IMR-90 (cell line): ENCODE data around the gene CLDN14.

Experiments
- CEBPB ChIP-seq: IDR thresholded peaks from 2 replicates; pipeline ENCODE4 v1.6.1; 2012; ENCODE audit warnings: low read depth, low read length, improper control_type of control experiment
- CTCF ChIP-seq: conservative IDR thresholded peaks from 2 replicates; pipeline ENCODE4 v1.5.1; 2012; ENCODE audit warnings: mild to moderate bottlenecking, low read depth, low read length, improper control_type of control experiment
- MXI1 ChIP-seq: IDR thresholded peaks from 2 replicates; pipeline ENCODE4 v1.6.1; 2012; ENCODE audit warnings: low read depth, mild to moderate bottlenecking, low read length, moderate library complexity, borderline replicate concordance
- RAD21 ChIP-seq: IDR thresholded peaks from 2 replicates; pipeline ENCODE4 v1.6.1; 2012; ENCODE audit warnings: low read length, improper control_type of control experiment
- RFX5 ChIP-seq: IDR thresholded peaks from 2 replicates; pipeline ENCODE4 v1.8.0; 2012; ENCODE audit warnings: low read depth, mild to moderate bottlenecking, low read length, moderate library complexity
- SMC3 ChIP-seq: fragments of 150-350 bp; IDR thresholded peaks from 2 replicates; pipeline ENCODE4 v1.6.1; 2016; ENCODE audit warnings: low read depth, mild to moderate bottlenecking, antibody characterized with exemption, low read length, moderate library complexity

DNA sequence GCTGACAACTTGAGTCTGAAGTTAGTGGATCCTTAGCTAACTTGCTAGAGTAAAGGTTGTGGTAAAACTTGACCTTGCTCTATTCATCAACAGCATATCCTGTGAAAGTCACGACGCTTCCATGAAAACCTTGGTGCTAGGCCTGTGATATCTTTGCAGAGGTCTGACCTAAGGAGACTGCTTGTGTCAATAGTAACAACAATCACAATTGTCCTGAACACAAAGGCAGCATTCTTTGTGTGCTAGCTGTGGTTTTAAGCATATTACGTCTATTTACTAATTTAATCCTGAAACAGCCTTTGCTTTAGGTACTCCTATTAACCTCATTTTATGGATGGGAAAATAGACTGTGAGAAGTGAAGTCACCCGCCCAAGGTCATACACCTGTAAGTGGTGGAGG, 2.8 kb upstream of the CLDN14 start:
- no peak for TF ChIP-seq CTCF
- no peak for TF ChIP-seq RFX5
- no peak for TF ChIP-seq MXI1
- TF ChIP-seq CEBPB = no peak
- TF ChIP-seq RAD21 = no peak
- TF ChIP-seq SMC3 = no peak
